DOHH2 (cell line): ENCODE measurements around the gene ATP5F1D.
A peak's percentile ranks its signal among the peaks of the same experiment; 100 is the strongest.

Source experiments
- H3F3A ChIP-seq: fragments of 200-600 bp; sonication (generic), shearing (Covaris generic); 2 replicates; pipeline ENCODE4 v1.6.0; 2016; ENCODE audit warnings: antibody characterized with exemption, mild to moderate bottlenecking; ENCODE audit not compliant: control insufficient read depth, insufficient read depth
- H3K27ac ChIP-seq: fragments of 200-600 bp; sonication (generic); 2 replicates; pipeline ENCODE4 v1.5.1; 2014; ENCODE audit warnings: low read depth, mild to moderate bottlenecking, low read length, moderate library complexity
- H3K27me3 ChIP-seq: fragments of 200-600 bp; sonication (generic); 2 replicates; pipeline ENCODE4 v1.6.1; 2014; ENCODE audit warnings: mild to moderate bottlenecking, low read length, mixed read lengths; ENCODE audit not compliant: control insufficient read depth
- H3K36me3 ChIP-seq: fragments of 200-600 bp; sonication (generic); 2 replicates; pipeline ENCODE4 v1.6.1; 2014; ENCODE audit warnings: mild to moderate bottlenecking, low read length, moderate library complexity, mixed read lengths; ENCODE audit not compliant: control insufficient read depth
- H3K4me1 ChIP-seq: fragments of 200-600 bp; sonication (generic); 2 replicates; pipeline ENCODE4 v1.6.1; 2014; ENCODE audit warnings: mild to moderate bottlenecking, low read length, mixed read lengths; ENCODE audit not compliant: control insufficient read depth
- H3K4me2 ChIP-seq: fragments of 200-600 bp; sonication (generic); 2 replicates; pipeline ENCODE4 v1.6.0; 2014; ENCODE audit warnings: mild to moderate bottlenecking, low read length, moderate library complexity
- H3K4me3 ChIP-seq: fragments of 200-600 bp; sonication (generic); 2 replicates; pipeline ENCODE4 v1.5.1; 2014; ENCODE audit warnings: mild to moderate bottlenecking, low read length, mixed read lengths
- H3K79me2 ChIP-seq: fragments of 200-600 bp; sonication (generic); 2 replicates; pipeline ENCODE4 v1.6.1; 2014; ENCODE audit warnings: mild to moderate bottlenecking, low read length, mixed read lengths; ENCODE audit not compliant: control insufficient read depth
- H3K9me2 ChIP-seq: fragments of 200-600 bp; sonication (generic); replicated peaks from 2 replicates; pipeline ENCODE4 v1.6.1; 2014; ENCODE audit warnings: mild to moderate bottlenecking, low read length, mixed read lengths; ENCODE audit not compliant: control insufficient read depth
- H3K9me3 ChIP-seq: fragments of 200-600 bp; sonication (generic); 2 replicates; pipeline ENCODE4 v1.6.1; 2014; ENCODE audit warnings: antibody characterized with exemption, low read length, mixed read lengths; ENCODE audit not compliant: control insufficient read depth, insufficient read depth
- H4K20me1 ChIP-seq: fragments of 200-600 bp; sonication (generic); 2 replicates; pipeline ENCODE4 v1.6.0; 2014; ENCODE audit warnings: low read depth, mild to moderate bottlenecking, antibody characterized with exemption, low read length, moderate library complexity; ENCODE audit not compliant: control insufficient read depth, insufficient read depth
- CTCF ChIP-seq: fragments of 200-600 bp; sonication (generic); IDR thresholded peaks from one replicate; pipeline ENCODE4 v1.5.1; 2014; ENCODE audit warnings: antibody characterized with exemption, mild to moderate bottlenecking, low read depth, low read length; ENCODE audit not compliant: poor library complexity, severe bottlenecking
- EZH2phosphoT487 ChIP-seq: fragments of 200-600 bp; sonication (generic); IDR thresholded peaks from 2 replicates; pipeline ENCODE4 v1.6.1; 2017; ENCODE audit warnings: borderline replicate concordance, mild to moderate bottlenecking, antibody characterized with exemption, low read length, moderate library complexity, mixed read lengths

Gene ATP5F1D

DNA sequence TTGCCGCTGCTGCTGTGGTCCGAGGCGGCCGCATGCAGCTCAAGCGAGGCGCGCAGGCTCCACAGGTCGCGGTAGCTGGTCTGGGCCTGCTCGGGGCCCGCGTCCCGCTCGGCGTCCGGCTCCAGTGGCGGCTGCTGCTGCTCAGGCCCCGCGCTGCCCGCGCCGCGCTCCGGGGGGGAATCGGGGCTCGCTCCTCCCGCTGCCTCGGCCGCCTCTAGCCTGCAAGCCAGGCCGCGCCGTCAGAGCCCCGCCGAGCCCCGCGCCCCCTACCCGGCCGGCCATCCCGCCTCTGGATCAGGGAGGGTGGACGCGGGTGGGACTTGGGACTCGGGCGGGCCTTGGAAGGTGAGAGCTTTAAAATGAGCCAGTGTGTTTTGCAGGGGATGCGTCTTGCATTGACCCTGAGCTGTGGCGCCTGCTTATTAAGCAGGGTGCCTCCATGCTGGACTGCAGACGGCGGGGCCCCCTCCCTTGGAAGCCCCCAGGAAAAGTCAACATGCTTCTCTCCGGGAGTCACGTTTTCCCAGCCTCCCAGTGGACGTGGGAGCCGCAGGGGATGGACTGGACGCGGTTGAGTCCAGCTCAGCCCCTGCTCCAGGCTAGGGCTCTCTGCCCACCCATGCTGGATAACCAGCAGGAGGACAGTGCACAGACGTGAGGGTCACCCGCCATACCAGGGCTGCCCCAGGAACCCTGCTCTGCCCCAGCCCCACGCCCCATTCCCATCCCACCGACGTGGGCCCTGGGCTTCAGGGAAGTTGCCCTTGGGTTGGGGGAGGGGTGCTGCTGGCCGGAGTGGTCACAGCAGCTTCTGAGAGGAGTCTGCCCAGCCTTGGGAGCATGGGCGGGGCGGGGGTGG lies 11.4 kb upstream of the ATP5F1D start:
- Histone ChIP-seq H3K27me3 (no peaks in the 10 kb centered on the region), H3K4me3 (no peak overlapping the region), H3K79me2 (no peaks in the 10 kb centered on the region), H3K4me1 (no peaks in the 10 kb centered on the region), H3K36me3 (peaks cover 20% of the 10 kb centered on the region), H3K4me2 (no peak overlapping the region), H3K9me2 (no peaks in the 10 kb centered on the region), H3K9me3 (no peaks in the 10 kb centered on the region), H4K20me1 (no peaks in the 10 kb centered on the region; the same call in 1 of the 2 replicates), H3F3A (0 out of 2 replicates have a peak, but pooled peaks cover 6% of the 10 kb centered on the region), H3K27ac (no peak overlapping the region)
- no peak for TF ChIP-seq EZH2phosphoT487
- no peak for TF ChIP-seq CTCF

DNA sequence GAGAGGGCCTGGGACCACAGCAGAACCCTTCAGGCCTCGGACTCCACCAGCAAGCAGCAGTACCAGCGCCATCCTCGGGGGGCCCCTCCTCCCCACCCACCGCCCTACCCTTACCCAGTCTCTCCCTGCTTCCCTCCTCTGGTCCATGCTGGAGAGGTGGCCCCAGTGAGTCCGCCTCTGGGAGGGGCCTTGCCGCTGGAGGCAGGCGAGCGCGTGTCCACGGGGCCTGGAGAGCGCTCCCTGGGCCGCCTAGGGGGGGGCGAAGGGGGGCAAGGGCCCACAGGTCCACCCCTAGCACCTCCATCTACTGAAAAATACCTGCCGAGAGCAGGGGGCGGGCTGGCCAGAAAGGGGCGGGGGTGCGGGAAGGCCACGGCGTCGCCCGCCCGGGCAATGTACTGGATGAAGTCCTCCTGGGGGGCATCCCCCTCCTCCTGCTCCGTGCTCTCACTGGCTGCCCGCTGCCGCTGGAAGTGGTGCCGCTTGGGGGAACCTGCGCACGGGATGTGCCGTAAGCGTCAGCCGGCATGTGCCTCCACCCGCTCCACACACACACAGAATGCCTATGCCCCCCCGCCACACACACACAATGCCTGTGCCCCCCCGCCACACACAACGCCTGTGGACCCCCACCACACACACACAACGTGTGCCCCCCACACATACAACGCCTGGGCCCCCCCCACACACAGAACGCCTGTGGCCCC lies 10.6 kb upstream of the ATP5F1D start:
- no peaks in the 10 kb centered on the region; the same call in 1 of the 2 replicates for H4K20me1 ChIP-seq
- H3K79me2 ChIP-seq = no peaks in the 10 kb centered on the region
- no peaks in the 10 kb centered on the region for H3K9me2 ChIP-seq
- TF ChIP-seq CTCF (peak; percentile 16), EZH2phosphoT487 (no peak)
- no peak overlapping the region for H3K4me3 ChIP-seq
- no peak overlapping the region for H3K4me2 ChIP-seq
- H3K4me1 ChIP-seq = no peaks in the 10 kb centered on the region
- peaks cover 16% of the 10 kb centered on the region for H3K36me3 ChIP-seq
- peaks cover 4% of the 10 kb centered on the region for H3K27me3 ChIP-seq
- no peaks in the 10 kb centered on the region for H3K9me3 ChIP-seq
- H3F3A ChIP-seq = 0 out of 2 replicates have a peak, but pooled peaks cover 6% of the 10 kb centered on the region
- H3K27ac ChIP-seq = no peak overlapping the region

DNA sequence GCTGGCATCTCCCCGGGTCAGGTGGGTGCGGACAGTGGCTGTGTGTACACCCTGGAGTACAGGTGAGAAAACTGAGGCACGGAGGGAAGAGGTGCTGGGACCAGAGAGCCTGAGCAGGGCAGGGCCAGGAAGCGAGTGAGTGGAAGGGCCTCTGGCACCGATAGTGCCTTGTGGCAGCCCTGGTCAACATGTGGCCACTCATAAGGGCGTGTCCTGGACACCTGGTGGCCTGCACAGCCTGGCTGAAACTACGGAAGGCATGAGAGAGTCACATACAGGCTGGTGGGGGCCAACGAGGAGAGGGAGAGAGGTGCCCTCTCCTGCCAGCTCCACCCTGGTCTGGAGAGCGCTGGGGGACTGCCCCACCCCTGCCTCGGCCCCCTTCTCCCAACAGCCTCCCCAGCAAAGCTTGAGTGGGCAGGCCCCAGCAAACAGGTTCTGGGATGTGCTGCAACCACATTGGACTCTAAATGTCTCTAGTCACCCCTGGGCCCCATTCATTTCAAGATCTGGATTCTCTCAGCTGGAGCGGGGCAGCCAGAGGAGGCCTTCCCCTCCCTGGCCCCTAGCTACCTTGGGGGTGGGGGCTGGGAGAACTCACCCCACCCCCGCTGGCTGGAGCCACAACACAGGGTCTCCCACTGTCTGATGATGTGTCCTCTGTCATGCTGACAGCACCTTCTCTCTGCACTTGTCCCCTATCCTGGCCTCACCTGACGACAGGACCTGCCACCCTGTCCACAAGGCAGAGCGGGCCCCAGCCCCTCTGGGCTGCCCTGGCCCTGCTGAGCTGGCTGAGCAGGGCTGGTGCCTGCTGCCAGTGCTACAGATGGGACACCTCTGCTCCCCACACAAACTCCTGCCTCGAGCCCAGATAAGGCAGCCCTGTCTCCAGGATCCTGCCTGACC lies 9.6 kb upstream of the ATP5F1D start:
- peaks cover 6% of the 10 kb centered on the region; the same call in 1 of the 2 replicates for H3K36me3 ChIP-seq
- H3K79me2 ChIP-seq = no peaks in the 10 kb centered on the region
- H3F3A ChIP-seq = 0 out of 2 replicates have a peak, but pooled peaks cover 6% of the 10 kb centered on the region
- peaks cover under 1% of the 10 kb centered on the region; the same call in 1 of the 2 replicates for H3K4me1 ChIP-seq
- H3K9me3 ChIP-seq = no peaks in the 10 kb centered on the region
- no peak overlapping the region for H3K4me2 ChIP-seq
- H3K9me2 ChIP-seq = no peaks in the 10 kb centered on the region
- TF ChIP-seq CTCF = no peak
- TF ChIP-seq EZH2phosphoT487 = no peak
- H3K27ac ChIP-seq = no peak overlapping the region
- H3K27me3 ChIP-seq = peaks cover 12% of the 10 kb centered on the region
- no peak overlapping the region for H3K4me3 ChIP-seq
- H4K20me1 ChIP-seq = no peaks in the 10 kb centered on the region; the same call in 1 of the 2 replicates
